ENCODE results near the gene FMC1.
"Not testable (repeated sequence)": the region's sequence is repeated elsewhere in the genome, so short reads cannot be mapped to it uniquely, and the experiment has no call there.

Gene FMC1

DNA sequence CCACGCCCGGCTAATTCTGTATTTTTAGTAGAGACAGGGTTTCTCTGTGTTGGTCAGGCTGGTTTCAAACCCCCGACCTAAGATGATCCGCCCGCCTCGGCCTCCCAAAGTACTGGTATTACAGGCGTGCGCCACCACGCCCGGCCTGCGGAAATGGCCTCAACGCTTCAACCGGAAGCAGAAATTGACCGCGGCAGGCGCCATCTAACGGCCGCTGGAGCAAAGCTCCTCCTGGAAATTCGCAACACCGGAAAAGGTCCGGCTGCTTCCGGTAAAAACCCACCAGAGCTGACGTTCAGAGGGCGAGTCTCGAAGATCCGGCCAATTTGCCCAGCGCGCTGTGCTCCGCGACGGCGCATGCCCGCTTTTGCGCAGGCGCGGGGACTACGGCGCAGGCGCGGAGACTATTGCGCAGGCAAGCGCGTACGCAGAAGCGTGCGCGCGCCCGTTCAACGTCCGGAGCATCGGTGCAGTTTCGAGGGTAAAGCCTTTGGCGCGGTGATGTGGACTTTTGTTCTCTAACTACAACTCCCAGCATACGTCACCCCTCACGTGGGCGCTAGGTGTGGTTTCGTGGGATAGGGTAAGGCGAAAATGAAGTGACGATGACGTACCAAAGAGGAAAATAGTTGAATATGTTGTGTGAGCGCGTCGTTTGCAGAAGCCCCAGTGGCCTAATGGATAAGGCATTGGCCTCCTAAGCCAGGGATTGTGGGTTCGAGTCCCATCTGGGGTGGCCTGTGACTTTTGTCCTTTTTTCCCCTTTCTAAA, 915 bp upstream of the FMC1 start:
- peak; percentile 95 to 99 for DNase-seq (ENCODE audit: low read depth in 2 of 2)

DNA sequence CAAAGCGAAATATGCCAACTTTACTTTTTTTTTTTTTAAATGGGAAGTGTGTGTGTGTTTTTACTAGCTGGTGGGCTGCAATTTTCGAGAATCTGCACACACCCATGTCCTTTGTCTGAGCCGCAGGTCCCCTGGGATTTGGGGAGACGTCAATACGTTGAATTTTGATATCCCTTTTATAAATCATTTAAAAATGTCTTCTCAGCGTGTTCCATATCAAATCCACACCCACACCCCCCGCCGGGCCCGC, 404 bp upstream of the FMC1 start:
- DNase-seq (ENCODE audit: low read depth in 2 of 2), result no peak

DNA sequence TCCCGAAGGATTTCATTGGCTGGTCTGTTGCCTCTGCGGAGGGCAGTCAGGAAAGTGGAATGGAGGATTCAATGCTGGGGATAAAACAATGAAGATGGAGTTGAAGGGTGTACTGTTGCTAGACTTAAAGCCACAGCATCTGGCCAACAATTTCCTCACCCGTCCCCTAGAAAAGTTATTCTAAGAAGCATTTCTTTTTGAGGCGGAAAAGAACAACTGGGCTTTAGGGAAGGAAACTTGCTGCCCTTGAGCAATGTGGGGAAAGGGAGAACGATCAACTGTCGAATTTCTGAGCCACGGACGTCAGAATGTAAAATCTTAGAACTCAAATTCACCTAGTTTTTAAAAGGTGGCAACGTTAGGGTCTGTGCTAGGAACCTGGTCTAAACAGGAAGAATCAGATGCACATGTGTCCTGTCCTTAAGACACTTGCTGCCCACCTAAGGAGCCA, 664 bp downstream of the FMC1 start:
- DNase-seq (ENCODE audit: low read depth in 2 of 2), result no peak

DNA sequence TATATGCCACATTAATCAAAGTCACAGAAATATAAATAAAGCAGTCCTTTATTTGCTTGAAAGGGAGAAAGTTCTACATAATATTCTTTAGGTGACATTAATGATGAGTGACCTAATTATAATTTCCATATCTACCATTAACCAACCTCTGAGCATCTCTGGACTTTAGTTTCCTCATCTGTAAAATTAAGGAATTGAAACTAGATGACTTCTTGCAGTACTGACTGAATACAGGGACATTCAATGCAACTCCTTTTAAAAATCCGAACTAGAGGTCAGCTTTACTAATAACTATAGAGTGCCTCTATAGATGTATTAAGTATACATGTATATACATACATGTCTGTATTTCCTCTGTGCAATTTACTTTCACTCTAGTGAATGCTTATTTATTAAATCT, 3.9 kb downstream of the FMC1 start:
- DNase-seq (ENCODE audit: low read depth in 2 of 2), result no peak

DNA sequence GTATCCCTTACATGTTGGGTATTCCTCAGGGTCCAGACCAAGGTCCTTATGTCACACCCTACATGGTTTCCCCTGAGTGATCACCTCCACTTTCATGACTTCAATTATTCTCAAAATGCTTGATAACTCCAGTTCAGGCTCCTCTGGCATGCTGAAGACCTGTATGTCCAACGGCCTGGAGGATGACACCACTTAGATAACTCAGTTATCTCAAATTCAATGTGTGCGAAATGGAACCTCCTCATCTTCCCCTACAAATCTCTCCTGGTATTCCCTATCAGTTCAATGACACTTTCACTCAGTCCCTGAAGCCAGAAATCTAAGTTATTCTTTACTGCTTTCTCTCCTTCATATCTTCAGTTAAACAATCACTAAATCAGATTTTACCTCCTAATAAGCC, 9.9 kb downstream of the FMC1 start:
- DNase-seq (ENCODE audit: low read depth in 2 of 2), result no peak

DNA sequence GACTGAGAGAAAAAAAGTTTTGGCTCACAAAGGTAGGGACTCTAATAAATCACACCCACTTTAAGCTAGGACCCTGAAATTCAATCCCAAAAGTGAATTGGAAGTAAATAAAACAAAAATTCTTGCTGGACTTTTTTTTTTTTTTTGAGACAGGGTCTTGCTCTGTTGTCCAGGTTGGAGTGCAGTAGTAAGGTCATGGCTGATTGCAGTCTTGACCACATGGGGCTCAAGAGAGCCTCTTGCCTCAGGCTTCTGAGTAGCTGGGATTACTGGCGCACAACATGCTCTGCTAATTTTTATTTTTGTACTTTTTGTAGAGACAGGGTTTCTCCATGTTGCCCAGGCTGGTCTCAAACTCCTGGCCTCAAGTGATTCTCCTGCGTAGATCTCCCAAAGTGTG, 13.6 kb downstream of the FMC1 start:
- no peak for DNase-seq (ENCODE audit: low read depth in 2 of 2)

DNA sequence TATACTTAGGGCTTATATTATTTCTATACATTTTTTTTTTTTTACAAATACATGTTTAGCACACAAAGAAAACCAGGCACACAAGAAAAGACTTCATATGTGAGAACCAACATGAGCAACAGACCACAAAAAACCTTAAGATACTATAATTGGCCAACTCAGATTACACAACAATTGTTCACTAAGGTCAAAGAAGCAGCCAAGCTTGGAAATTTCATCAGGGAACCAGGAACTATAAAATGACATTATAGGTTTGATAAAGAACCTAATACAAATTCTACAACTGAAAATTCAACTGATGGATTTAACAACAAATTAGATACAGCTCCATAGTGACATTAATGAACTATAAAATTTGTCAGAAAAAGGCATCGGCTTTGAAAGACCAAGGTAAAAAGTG, 14.2 kb downstream of the FMC1 start:
- DNase-seq (ENCODE audit: low read depth in 2 of 2), result no peak

DNA sequence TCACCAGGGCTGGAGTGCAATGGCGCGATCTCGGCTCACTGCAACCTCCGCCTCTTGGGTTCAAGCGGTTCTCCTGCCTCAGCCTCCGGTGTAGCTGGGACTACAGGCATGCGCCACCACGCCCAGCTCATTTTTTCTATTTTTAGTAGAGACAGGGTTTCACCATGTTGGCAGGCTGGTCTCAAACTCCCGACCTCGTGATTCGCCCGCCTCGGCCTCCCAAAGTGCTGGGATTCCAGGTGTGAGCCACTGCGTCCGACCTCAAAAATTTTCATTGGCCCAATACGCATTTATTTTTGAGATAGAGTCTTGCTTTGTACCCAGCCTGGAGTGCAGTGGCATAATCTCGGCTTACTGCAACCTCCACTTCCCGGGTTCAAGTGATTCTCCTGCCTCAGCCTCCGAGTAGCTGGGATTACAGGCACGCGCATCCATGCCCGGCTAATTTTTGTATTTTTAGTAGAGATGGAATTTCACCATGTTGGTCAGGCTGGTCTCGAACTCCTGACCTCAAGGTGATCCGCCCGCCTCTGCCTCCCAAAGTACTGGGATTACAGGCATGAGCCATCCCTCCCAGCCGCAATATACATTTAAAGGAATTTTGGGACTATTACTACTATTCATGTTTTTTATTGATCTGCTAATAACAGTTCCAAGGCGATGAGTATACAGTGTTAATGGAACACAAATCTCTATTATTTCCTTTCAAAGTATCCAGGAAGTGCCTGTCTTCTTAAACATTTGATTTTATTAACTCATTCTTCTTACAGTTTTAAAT, 16.8 kb downstream of the FMC1 start:
- not testable (repeated sequence) for DNase-seq (ENCODE audit: low read depth in 2 of 2)

DNA sequence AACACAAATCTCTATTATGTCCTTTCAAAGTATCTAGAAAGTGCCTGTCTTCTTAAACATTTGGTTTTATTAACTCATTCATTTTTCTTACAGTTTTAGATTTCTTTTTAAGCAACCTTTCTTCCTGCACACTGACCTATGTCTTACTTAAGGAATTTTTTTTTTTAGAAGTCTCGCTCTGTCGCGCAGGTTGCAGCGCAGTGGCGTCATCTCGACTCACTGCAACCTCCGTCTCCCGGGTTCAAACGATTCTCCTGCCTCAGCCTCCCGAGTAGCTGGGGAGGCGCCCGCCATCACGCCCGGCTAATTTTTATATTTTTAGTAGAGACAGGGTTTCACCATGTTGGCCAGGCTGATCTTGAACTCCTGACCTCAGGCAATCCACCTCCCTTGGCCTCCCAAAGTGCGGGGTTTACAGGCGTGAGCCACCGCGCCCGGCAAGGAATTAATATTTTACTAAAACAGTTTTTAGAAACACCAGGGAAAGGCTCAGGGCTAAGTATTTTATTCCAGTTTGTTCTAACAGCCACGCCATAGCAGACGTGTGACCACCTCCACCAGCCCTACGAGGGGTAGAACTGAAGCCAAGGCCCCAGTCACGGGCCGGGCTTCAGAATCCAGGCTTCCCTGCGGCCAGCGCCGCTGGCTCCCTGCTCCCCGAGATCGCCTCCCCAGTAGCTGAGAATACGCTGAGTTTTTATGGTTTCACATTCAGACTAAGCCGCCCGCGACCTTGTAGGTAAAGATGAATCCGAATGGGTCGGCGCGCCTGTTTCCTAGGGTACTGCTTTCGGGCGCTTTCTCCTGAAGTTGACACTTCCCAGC, 17.6 kb downstream of the FMC1 start:
- no peak for DNase-seq (ENCODE audit: low read depth in 2 of 2)

DNA sequence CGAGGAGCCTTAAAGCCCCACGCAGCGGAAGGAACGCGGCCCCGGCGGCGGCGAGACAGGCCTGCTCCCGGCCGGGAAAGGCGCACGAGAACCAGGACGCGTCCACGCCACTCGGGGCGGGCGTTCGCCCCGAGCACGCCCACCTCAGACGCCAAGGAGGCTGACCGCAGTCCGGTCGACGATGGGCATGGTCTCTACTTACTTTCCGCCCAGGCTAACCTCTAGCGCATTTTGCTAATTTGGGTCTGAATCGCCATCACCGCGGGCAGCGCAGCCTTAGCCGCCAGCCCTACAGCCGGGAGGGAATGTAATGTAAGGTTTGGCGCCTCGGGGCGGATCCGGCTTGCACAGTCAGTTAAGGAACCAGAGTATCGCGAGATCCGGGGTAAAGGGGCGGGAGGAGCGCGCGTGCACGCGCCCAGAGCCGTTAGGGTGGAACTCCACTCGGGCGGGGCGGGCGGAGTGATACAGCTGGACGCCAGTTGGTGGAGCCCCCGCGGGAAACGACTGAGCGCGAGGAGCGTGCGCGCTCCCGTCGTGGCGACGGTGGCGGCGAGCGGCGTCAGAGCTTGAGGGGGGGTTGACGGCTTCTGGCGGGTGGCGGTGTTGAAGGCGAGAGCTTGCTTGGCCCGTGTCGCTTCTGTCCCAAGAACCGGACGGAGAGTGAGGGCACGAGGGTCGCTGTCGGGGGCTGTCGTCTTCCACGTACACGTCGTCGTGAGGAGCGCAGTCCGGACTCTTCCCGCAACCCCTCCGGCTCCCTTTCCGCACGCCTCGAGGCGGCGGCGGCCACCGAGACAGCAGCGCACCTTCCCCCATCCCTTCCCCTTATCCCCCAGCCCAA, 18.5 kb downstream of the FMC1 start, which contains the start of gene LUC7L2:
Gene LUC7L2 (plus strand): TSS at position 529 of the 844 bp plus-strand sequence. CDS start 368 bp downstream, outside the sequence.
- peak; percentile 100 for DNase-seq (ENCODE audit: low read depth in 2 of 2)

DNA sequence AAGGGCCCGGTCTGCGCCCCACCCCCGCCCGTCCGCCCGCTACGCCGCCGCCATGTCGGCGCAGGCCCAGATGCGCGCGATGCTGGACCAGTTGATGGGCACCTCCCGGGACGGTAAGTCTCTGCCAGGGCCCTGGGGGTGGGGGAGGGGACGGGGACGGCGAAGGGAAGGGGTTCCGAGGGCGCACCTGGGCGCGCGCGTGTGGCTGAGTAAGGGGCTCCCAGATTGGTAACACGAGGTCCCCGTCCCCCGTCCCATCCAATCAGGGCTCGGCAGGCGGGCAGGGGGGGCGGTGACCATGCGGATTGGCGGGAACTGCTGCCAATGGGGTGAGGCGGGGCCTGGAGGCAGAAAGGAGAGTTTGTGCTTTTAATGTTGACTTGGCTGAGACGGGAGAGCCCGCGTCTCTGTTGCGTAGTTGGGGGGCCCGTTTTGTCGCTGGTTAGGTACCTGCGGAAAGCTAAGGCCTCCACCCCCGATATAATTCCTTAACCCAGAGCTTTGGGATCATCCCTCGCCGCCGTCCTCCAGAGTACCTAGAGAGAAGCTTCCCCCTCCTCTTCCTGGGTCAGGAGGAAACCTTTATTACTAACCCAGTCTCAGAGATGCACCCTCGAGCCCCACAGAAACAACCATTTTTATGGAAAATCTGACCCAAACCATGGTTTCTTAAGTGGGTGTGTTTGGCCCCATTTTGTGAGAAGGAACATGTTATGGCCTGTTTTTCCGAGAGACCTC, 19.2 kb downstream of the FMC1 start:
- DNase-seq (ENCODE audit: low read depth in 2 of 2), result peak; percentile 97

DNA sequence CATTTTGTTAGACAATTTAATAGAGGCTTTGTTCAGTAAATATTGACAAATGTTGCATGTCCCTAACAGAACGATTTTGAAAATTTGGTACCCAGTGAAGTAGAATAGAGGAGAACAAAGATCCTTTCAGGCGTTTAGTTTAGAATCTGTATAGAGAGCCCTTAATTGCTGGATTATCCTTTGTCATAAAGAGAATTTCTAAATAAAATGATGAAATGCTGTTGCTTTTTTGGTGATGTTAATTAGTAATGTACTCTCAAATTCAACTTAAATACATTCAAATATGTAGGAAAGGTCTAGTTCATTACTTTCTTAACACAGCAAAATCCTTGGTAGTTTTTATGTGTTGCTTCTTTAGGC, 19.8 kb downstream of the FMC1 start:
- DNase-seq (ENCODE audit: low read depth in 2 of 2), result no peak

DNA sequence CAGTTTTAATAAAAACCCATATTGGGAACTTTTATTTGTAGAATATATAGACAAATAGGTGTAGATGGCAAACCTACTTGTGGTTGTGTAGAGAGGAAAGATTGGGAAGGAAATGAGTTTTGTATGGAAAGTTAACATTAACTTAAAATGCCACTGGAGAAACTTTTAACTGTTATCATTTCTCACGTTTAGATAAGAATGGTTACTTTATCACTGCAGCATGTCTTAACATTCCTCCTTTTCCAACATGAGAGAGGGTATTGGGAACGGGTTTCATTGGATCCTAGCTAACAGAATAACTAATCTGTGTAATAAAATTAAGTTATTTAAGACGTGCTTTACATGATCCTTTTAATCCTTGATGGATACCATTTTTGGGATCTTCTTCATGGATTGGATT, 20.4 kb downstream of the FMC1 start:
- DNase-seq (ENCODE audit: low read depth in 2 of 2), result no peak

DNA sequence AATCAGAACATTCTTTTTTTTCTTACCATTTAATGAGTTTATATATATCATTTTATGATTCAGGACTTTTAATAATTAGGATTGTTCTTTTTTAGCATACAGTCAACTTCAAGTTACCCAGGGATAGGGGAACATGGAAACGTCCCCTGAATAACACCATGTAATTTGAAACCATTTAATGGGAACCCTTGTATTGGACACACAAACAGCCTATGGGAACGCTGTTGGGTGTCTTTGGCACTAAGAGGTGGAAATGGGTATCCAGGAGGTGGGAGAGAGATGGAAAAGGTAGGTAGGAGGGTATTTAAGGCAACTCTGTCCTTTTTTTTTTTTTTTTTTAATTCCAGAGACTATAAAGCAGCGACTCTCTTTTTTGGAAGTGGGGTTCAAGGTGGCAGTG, 21.2 kb downstream of the FMC1 start:
- DNase-seq (ENCODE audit: low read depth in 2 of 2), result no peak

DNA sequence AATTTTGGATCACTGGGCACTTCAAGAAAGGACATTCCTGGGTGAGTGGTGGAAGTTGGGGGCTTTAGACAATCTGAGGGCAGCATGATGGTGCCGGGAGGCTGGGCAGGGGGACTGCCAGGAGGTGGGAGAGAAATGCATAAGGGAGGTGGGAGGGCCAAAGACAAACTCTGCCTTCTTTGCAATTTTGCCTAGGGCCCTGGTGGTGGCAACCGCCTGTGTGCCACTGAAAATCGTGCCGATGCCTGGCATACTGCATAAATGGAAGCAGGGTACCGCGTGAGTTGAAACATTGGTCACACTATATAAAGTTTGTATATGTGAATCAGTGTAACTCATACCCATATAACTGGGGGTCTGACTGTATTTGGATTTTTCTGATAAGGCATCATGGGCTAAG, 21.8 kb downstream of the FMC1 start:
- DNase-seq (ENCODE audit: low read depth in 2 of 2), result no peak

DNA sequence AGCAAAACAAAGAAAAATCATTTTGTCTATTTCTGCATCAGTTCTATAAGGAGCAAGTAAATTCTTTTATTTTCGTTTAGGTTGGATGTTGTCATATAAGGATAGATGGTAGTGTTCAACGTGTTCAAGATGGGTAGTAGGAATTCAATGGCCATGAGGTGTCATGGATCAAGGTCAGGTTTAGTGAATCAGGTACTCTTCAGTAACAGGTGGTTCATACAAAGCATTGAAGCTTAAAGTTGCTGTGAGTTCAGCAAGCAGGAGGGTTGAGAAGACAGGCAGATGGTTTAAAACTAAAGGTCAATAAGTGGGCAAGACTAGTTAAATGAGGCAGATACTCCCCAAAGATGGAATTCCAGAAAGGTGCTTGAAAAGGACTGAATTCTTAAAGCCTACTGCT, 24.2 kb downstream of the FMC1 start:
- DNase-seq (ENCODE audit: low read depth in 2 of 2), result no peak

DNA sequence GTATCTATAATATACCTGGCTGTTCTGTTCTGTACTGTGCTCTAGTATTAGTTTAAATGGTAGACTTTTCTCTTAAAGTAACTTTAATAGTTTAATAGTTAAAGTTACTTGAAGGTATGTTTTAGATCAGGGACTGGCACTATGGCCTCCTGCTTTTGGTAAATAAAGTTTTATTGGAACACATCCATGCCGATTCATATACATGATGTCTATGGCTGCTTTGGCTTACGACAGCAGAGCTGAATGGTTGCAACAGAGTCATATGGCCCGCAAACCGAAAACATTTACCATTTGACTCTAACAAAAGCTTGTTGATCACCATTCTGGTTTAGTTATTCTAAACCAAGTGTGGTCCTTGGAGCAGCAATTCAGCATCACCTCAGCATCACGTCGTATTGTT, 25.3 kb downstream of the FMC1 start:
- DNase-seq (ENCODE audit: low read depth in 2 of 2), result no peak

DNA sequence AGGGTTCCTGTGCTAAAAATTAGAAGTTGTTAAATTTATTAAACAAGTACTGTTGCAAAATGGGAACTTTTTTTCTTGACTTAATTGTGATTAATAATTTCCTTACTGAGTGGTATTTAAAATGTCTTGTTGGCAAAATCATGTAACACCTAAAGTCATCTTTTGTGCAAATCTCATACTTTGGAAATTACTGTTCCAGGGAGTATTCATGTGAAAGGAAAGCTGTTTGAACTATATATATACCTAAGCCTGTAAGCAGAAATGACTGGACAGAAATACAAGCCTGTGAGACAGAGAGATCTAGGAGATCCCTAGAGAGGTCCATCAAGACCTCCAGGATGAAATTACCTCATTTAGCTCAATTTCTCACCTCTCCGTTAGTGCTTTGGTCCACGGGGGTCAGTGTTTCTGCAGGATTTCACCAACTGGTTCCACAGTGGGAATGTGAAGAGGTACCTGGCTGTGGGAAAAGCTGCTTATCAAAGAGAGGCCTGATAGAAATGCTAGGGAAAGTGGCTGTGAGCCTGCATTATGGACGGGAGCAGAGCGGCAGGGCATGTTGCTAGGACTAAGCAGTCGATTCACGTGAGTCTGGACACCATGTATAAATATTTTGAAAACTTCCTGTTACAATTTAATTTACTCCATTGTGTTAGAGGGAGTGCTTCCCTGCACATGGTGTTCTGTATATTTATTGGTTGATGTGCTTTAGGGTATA, 26.5 kb downstream of the FMC1 start:
- no peak for DNase-seq (ENCODE audit: low read depth in 2 of 2)

DNA sequence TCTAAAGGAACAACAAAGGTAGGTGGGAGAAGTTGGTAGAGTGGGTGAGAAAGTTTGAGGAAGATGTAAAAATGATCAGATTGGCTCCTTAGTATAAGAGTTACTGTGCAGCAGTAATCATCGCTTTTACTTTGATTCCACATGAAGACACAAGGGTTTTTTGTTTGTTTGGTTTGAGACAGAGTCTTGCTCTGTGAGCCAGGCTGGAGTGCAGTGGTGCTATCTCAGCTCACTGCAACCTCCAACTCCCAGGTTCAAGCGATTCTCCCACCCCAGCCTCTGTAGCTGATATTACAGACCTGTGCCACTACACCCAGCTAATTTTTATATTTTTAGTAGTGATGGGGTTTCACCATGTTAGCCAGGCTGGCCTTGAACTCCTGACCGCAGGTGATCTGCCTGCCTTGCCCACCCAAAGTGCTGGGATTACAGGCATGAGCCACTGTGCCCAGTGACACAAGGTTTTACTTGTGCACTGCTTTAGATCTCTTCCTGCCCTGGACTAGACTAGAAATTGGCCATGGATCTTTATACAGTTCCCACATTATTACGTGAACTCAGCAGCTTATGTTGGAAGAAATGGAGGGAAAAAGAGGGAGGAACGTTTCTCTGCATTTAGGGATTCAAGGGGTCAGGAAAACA, 29.3 kb downstream of the FMC1 start:
- DNase-seq (ENCODE audit: low read depth in 2 of 2), result no peak

DNA sequence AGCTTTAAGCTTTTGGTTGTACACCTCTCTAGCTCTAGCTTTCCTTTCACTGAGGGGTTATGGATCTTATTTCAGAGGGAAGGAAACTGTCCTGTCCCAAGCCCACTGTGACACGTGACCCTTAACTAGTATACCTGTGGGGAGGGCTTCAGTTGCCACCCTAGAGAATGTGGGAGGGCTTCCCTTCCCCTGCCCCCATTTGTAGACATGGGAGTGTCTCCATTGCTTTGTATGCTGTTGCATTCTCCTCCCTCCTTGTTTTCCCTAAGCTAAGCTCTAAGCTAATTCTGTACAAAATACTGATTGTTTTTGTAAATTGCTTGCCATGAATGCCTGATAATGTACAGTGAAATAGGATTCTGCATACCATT, 29.8 kb downstream of the FMC1 start:
- DNase-seq (ENCODE audit: low read depth in 2 of 2), result no peak
